Inferior parietal cortex (tissue), 1 donor: ENCODE measurements around the gene KRTAP3-1.

Experiments
- DNase-seq: peaks from one replicate; pipeline ENCODE4 v3.0.0-alpha.2; 2016; ENCODE audit errors: extremely low spot score

The KRTAP3-1 gene

GRCh38 chr17:40978575-40979151 lies 30.3 kb downstream of the KRTAP3-1 start:
- DNase-seq = no peak

- DNase-seq = no peak
These were observed 33.4 kb downstream of the KRTAP3-1 start for GRCh38 chr17:40975516-40975915.

- DNase-seq = no peak
These were observed 34.6 kb downstream of the KRTAP3-1 start for GRCh38 chr17:40974366-40974765.

- DNase-seq = no peak
These were observed 41.3 kb downstream of the KRTAP3-1 start for GRCh38 chr17:40967582-40967981.

GRCh38 chr17:40966848-40967247 lies 42.1 kb downstream of the KRTAP3-1 start, which contains the start of gene KRT39:
Gene KRT39, minus strand, starts transcription at chr17:40966948. Its CDS starts 92 bp downstream, at chr17:40966856.
- no peak for DNase-seq

GRCh38 chr17:40963838-40964237 lies 45.1 kb downstream of the KRTAP3-1 start:
- DNase-seq = no peak

GRCh38 chr17:40962059-40962561 lies 46.8 kb downstream of the KRTAP3-1 start:
- no peak for DNase-seq

- DNase-seq = no peak
These were observed 47.3 kb downstream of the KRTAP3-1 start for GRCh38 chr17:40961591-40961990.

- DNase-seq = no peak
These were observed 48.8 kb downstream of the KRTAP3-1 start for GRCh38 chr17:40960144-40960543.
